K562 (cell line): Measurements from ENCODE around the gene ALDH8A1. TPM values are rescaled to one million over a fixed set of nuclear protein-coding genes. Genes with fewer than 3 reads are reported as not detected.

Experiments
- ATAC-seq: fragments of 200-7000 bp; cut with Tn5 transposase; 3 replicates; pipeline ENCODE4 v1.9.1; 2020; ENCODE audit warnings: moderate library complexity
- BruUV-seq: library from RNA; stranded (reverse); fragments of 400-500 nt; replicated peaks from 2 replicates; lab custom pipeline; 2021; lab: Mats Ljungman, UMichigan
- CTCF ChIA-PET: fragments of 300-600 bp; formaldehyde crosslinking; extraction: SDS; loops from one replicate; lab custom pipeline; 2021; ENCODE audit warnings: low intra/inter-chr PET ratio; lab: Yijun Ruan, JAX
- POLR2A ChIA-PET: fragments of 300-600, 350-650 bp; sonication (Branson Sonifier 250); formaldehyde crosslinking; extraction: SDS; loops from one replicate; lab custom pipeline; 2021; ENCODE audit warnings: antibody characterized with exemption, inconsistent platforms; lab: Yijun Ruan, JAX
- DNase-seq, 4 experiments: peaks; one replicate each; pipeline versions ENCODE4 v3.0.0 to v3.0.0-alpha.2; 2011 to 2018; ENCODE audit warnings: low spot score in 3 of 4, mixed read lengths in 3 of 4; ENCODE audit errors: extremely low read depth in 1 of 4
- FAIRE-seq: peaks from 2 replicates; lab custom pipeline; 2011; peaks lifted over from hg19 to GRCh38; lab: Jason Lieb, UNC
- H2AFZ ChIP-seq: 2 replicates; pipeline ENCODE4 v1.6.0; 2011; ENCODE audit warnings: low read depth, low read length, control low read depth, inconsistent platforms
- H3K27ac ChIP-seq: fragments of 200-600 bp; 3 replicates; pipeline ENCODE4 v1.8.0; 2011; ENCODE audit warnings: low read depth, mild to moderate bottlenecking, control low read depth, inconsistent platforms, low read length, moderate library complexity, mixed read lengths; ENCODE audit errors: extremely low read depth
- H3K27me3 ChIP-seq, 2 experiments: fragments of 300-600 bp in 1 of 2; 2 replicates in 1 of 2; 3 replicates in 1 of 2; pipeline versions ENCODE4 v1.6.0 to v1.8.0; 2011; ENCODE audit warnings: inconsistent platforms in 2 of 2, low read length in 2 of 2, mild to moderate bottlenecking in 1 of 2, mixed read lengths in 1 of 2, moderate library complexity in 1 of 2; ENCODE audit not compliant: control insufficient read depth in 2 of 2, insufficient read depth in 2 of 2
- H3K36me3 ChIP-seq: fragments of 300-600 bp; 3 replicates; pipeline ENCODE4 v1.8.0; 2011; ENCODE audit warnings: mild to moderate bottlenecking, low read length, inconsistent platforms; ENCODE audit not compliant: control insufficient read depth, insufficient read depth
- H3K4me1 ChIP-seq, 2 experiments: fragments of 200-600 bp in 1 of 2; replicated peaks in 1 of 2; 2 replicates in 1 of 2; 3 replicates in 1 of 2; pipeline versions ENCODE4 v1.5.1 to v1.8.0; 2011; ENCODE audit warnings: inconsistent platforms in 2 of 2, low read length in 2 of 2, mild to moderate bottlenecking in 1 of 2, mixed read lengths in 1 of 2, moderate library complexity in 1 of 2; ENCODE audit not compliant: control insufficient read depth in 2 of 2, insufficient read depth in 2 of 2
- H3K4me2 ChIP-seq: 2 replicates; pipeline ENCODE4 v1.6.1; 2011; ENCODE audit warnings: low read length, control low read depth, inconsistent platforms, mixed read lengths; ENCODE audit not compliant: insufficient read depth
- H3K4me3 ChIP-seq: fragments of 200-600 bp; sonication (generic), shearing (Covaris generic); 2 replicates; pipeline ENCODE4 v1.5.1; 2016; ENCODE audit warnings: control low read depth, inconsistent platforms
- H3K79me2 ChIP-seq: fragments of 200-600 bp; 3 replicates; pipeline ENCODE4 v1.8.0; 2011; ENCODE audit warnings: low read length, inconsistent platforms; ENCODE audit not compliant: control insufficient read depth, insufficient read depth
- H3K9ac ChIP-seq, 2 experiments: 2 replicates each; pipeline versions ENCODE4 v1.6.0 to v1.6.1; 2011; ENCODE audit warnings: low read depth in 2 of 2, low read length in 2 of 2, control low read depth in 1 of 2, inconsistent platforms in 1 of 2, mild to moderate bottlenecking in 1 of 2, mixed read lengths in 1 of 2; ENCODE audit not compliant: insufficient read depth in 1 of 2
- H3K9me1 ChIP-seq: one replicate; pipeline ENCODE4 v1.6.0; 2011; ENCODE audit warnings: inconsistent platforms, mild to moderate bottlenecking, low read length, moderate library complexity; ENCODE audit not compliant: control insufficient read depth, insufficient read depth
- H3K9me3 ChIP-seq: replicated peaks from 2 replicates; pipeline ENCODE4 v1.5.1; 2011; ENCODE audit warnings: low read depth, low read length, inconsistent platforms; ENCODE audit not compliant: control insufficient read depth, insufficient read depth
- H4K20me1 ChIP-seq: replicated peaks from 2 replicates; pipeline ENCODE4 v1.6.1; 2011; ENCODE audit warnings: low read length, inconsistent platforms, mixed read lengths; ENCODE audit not compliant: control insufficient read depth, insufficient read depth
- ARID2 ChIP-seq: fragments of 450-650 bp; IDR thresholded peaks from 2 replicates; pipeline ENCODE4 v1.6.1; 2017; ENCODE audit warnings: antibody characterized with exemption, mild to moderate bottlenecking
- FUS ChIP-seq: fragments of 200-400 bp; formaldehyde crosslinking; optimal IDR thresholded peaks from 2 replicates; pipeline ENCODE3; 2017; ENCODE audit warnings: low read depth, low read length
- HDAC2 ChIP-seq: fragments of 450-650 bp; IDR thresholded peaks from 2 replicates; pipeline ENCODE4 v1.6.1; 2016; ENCODE audit warnings: mild to moderate bottlenecking
- HDGF ChIP-seq: fragments of 450-650 bp; IDR thresholded peaks from 2 replicates; pipeline ENCODE4 v1.6.1; 2016
- PRPF4 ChIP-seq: fragments of 200-400 bp; formaldehyde crosslinking; IDR thresholded peaks from one replicate; pipeline ENCODE4 v1.6.1; 2017; ENCODE audit warnings: low read length, low read depth, mild to moderate bottlenecking; ENCODE audit not compliant: insufficient read depth, poor library complexity, severe bottlenecking
- PURB ChIP-seq: sonication (generic); formaldehyde crosslinking; IDR thresholded peaks from 2 replicates; pipeline ENCODE4 v1.9.0; 2021; ENCODE audit warnings: low read depth, mild to moderate bottlenecking, missing genetic modification reagents
- RNF219 ChIP-seq: fragments of 250-450 bp; sonication (Bioruptor Pico); IDR thresholded peaks from 2 replicates; pipeline ENCODE4 v1.5.0; 2022; ENCODE audit warnings: mild to moderate bottlenecking
- WGBS: fragments of 100-300 bp; shearing (Covaris generic); methylation state at CpG from one replicate; pipeline ENCODE4 v1.1.6; 2016; ENCODE audit warnings: low coverage, mixed read lengths; ENCODE audit not compliant: insufficient coverage; ENCODE audit errors: missing lambda C conversion rate; 5-methylcytosine and 5-hydroxymethylcytosine counted together
- in situ Hi-C: fragments of 300-500 bp; cut with MboI; formaldehyde crosslinking; loops from 4 replicates; pipeline ENCODE4 v1.15.0; 2018; ENCODE audit warnings: inconsistent platforms, mixed read lengths
- intact Hi-C: fragments of 100-400 bp; cut with micrococcal nuclease; formaldehyde crosslinking; loops from 2 replicates; pipeline ENCODE4 v1.14.2; 2022
- polyA plus RNA-seq, 8 experiments: library from polyadenylated mRNA; depleted of rRNA in 4 of 8; stranded (reverse) in 5 of 8; unstranded in 3 of 8; fragments of >200 nt; fragmentation: Nextera tagmentation in 2 of 8; fragmentation: Illumina TruSeq in 1 of 8; extraction: Ambion mirVana in 2 of 8; extraction: Trizol in 1 of 8; gene quantifications; 2 replicates each; pipeline versions ENCODE4 v1.2.1 to v1.2.3, GENCODE V29; 2011 to 2014; ENCODE audit warnings: inconsistent platforms in 1 of 8, missing spikeins in 1 of 8
- total RNA-seq, 7 experiments: library from RNA; depleted of rRNA in 6 of 7; stranded (reverse); fragments of >200 nt in 6 of 7; fragmentation: Illumina TruSeq in 2 of 7; extraction: Trizol in 2 of 7; gene quantifications; 2 replicates each; pipeline versions ENCODE4 v1.2.1 to v1.2.3, GENCODE V29; 2011 to 2021; ENCODE audit warnings: low replicate concordance in 1 of 7

ALDH8A1 gene
- total and polyA plus RNA-seq, 9 of the 15 experiments (the other 6 are each of a cell fraction or from before 2014, with no cell fraction given): 0.03 to 0.18 (median 0.04) TPM; not detected in 2

DNA sequence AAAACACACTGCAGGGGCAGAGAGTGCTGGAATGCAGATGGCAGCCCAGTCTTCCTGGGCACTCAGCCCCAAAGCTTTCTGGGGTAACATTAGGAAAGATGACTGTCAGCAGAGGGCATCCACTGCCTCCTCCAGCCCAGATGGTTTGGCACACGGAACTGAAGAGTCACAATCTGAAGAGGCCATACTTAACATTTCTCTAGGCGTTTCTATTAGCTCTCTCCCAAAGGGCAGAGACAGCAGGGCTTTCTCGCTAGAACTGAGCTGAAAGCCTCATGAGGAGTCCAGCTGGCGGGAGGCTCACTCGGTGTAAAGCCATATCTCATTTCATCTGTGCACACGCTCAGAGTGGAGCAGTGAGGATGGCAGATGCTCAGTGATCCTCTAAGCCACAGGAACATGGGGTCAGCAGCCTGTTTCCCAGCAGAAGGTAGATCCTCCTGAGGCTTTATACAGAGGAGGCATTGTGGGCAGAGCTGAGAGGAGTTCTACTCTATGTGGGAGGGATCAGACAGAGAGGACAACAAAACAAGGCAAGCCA is 28.1 kb downstream of the ALDH8A1 start:
- no peak overlapping the region for H3K9ac ChIP-seq
- H3K4me2 ChIP-seq: no peak overlapping the region
- WGBS: 0% methylated on average over 5 of the region's 6 CpGs
- H4K20me1 ChIP-seq: no peaks in the 10 kb centered on the region
- in situ Hi-C loops (no loop called here), intact Hi-C loops (no loop called here)
- no peak for DNase-seq
- no peak overlapping the region for H2AFZ ChIP-seq
- no peaks in the 10 kb centered on the region for H3K4me1 ChIP-seq
- peaks cover 21 to 32% of the 10 kb centered on the region in 2 experiments for H3K27me3 ChIP-seq
- no TSS peak for BruUV-seq
- H3K9me3 ChIP-seq: no peaks in the 10 kb centered on the region
- TF ChIP-seq FUS (no peak), ARID2 (no peak)
- FAIRE-seq: no peak
- H3K27ac ChIP-seq: no peak overlapping the region
- CTCF ChIA-PET: no interaction called here
- no peaks in the 10 kb centered on the region for H3K9me1 ChIP-seq
- POLR2A ChIA-PET: interaction anchor here (0.6 to 2.0 kb wide), 2 partner anchors 13 to 504 kb away, joined by 3 to 7 read pairs; no protein-coding TSS in a partner anchor
- ATAC-seq: peak; percentile 72
- H3K36me3 ChIP-seq: no peaks in the 10 kb centered on the region
- H3K4me3 ChIP-seq: no peak overlapping the region
- no peaks in the 10 kb centered on the region for H3K79me2 ChIP-seq

- DNase-seq: no peak
- Histone ChIP-seq H3K4me1 (no peaks in the 10 kb centered on the region), H3K9me1 (no peaks in the 10 kb centered on the region), H3K27me3 (peaks cover 21 to 37% of the 10 kb centered on the region in 2 experiments), H3K79me2 (no peaks in the 10 kb centered on the region), H3K4me2 (no peak overlapping the region), H4K20me1 (no peaks in the 10 kb centered on the region), H2AFZ (no peak overlapping the region), H3K36me3 (no peaks in the 10 kb centered on the region), H3K27ac (no peak overlapping the region), H3K4me3 (no peak overlapping the region), H3K9ac (no peak overlapping the region), H3K9me3 (no peaks in the 10 kb centered on the region)
- no TSS peak for BruUV-seq
- WGBS: 1% methylated on average over 5 of the region's 5 CpGs
- in situ Hi-C loops (no loop called here), intact Hi-C loops (no loop called here)
- no peak for FAIRE-seq
- ChIA-PET CTCF (no interaction called here), POLR2A (interaction anchor here (0.6 to 2.0 kb wide), 2 partner anchors 12 to 504 kb away, joined by 3 to 7 read pairs; no protein-coding TSS in a partner anchor)
- TF ChIP-seq HDAC2: no peak
- TF ChIP-seq RNF219 (CRISPR knock-in tag): no peak
- TF ChIP-seq PRPF4: no peak
- TF ChIP-seq HDGF: no peak
- TF ChIP-seq PURB (CRISPR knock-in tag): no peak
- ATAC-seq: no peak
Observed at GRCh38 chr6:134921276-134921675, 28.6 kb downstream of the ALDH8A1 start.
